HEK293 (cell line): Measurements from ENCODE around the gene CYP1B1.

Experiments used
- CTCF ChIA-PET: fragments of 350-600 bp; formaldehyde crosslinking; extraction: SDS; loops from one replicate; lab custom pipeline; 2021; ENCODE audit warnings: antibody characterized with exemption; lab: Yijun Ruan, JAX
- POLR2A ChIA-PET: fragments of 300-600 bp; formaldehyde crosslinking; extraction: SDS; loops from one replicate; lab custom pipeline; 2020; ENCODE audit warnings: antibody characterized with exemption, inconsistent platforms; lab: Yijun Ruan, JAX
- H3K27ac ChIP-seq: fragments of 200-500 bp; sonication (Bioruptor generic); 2 replicates; pipeline ENCODE4 v1.5.1; 2014; ENCODE audit warnings: low read depth, low read length, control low read depth, inconsistent platforms; ENCODE audit errors: extremely low read depth
- H3K36me3 ChIP-seq, 2 experiments: fragments of 200-500 bp in 1 of 2; sonication (Bioruptor generic) in 1 of 2; 1 replicate in 1 of 2; 2 replicates in 1 of 2; pipeline ENCODE4 v1.5.1; 2014 to 2017; ENCODE audit warnings: inconsistent platforms in 2 of 2, low read length in 2 of 2; ENCODE audit not compliant: control insufficient read depth in 2 of 2, insufficient read depth in 1 of 2
- H3K4me1 ChIP-seq: fragments of 200-500 bp; sonication (Bioruptor generic); 2 replicates; pipeline ENCODE4 v1.5.1; 2014; ENCODE audit warnings: mild to moderate bottlenecking, low read length, inconsistent platforms; ENCODE audit not compliant: control insufficient read depth, insufficient read depth
- H3K4me3 ChIP-seq: 2 replicates; pipeline ENCODE4 v1.5.1; 2011; ENCODE audit warnings: low read depth, mild to moderate bottlenecking, control low read depth, low read length, moderate library complexity
- H3K9me3 ChIP-seq: fragments of 200-500 bp; sonication (Bioruptor generic); 2 replicates; pipeline ENCODE4 v1.5.1; 2014; ENCODE audit warnings: low read depth, low read length, inconsistent platforms; ENCODE audit not compliant: control insufficient read depth, insufficient read depth
- BCL11A ChIP-seq: fragments of 450-650 bp; formaldehyde crosslinking; IDR thresholded peaks from 2 replicates; pipeline ENCODE4 v1.5.1; 2016; ENCODE audit warnings: low read depth, missing biosample characterization, missing genetic modification characterization
- GLI4 ChIP-seq: fragments of 450-650 bp; formaldehyde crosslinking; IDR thresholded peaks from 2 replicates; pipeline ENCODE4 v1.5.1; 2016; ENCODE audit warnings: missing biosample characterization, missing genetic modification characterization
- IKZF3 ChIP-seq: fragments of 450-650 bp; IDR thresholded peaks from 2 replicates; pipeline ENCODE4 v1.5.0; 2018; ENCODE audit warnings: missing biosample characterization, mild to moderate bottlenecking, missing genetic modification characterization, moderate library complexity
- ZEB2 ChIP-seq: fragments of 450-650 bp; formaldehyde crosslinking; IDR thresholded peaks from 2 replicates; pipeline ENCODE4 v1.5.1; 2016; ENCODE audit warnings: missing biosample characterization, missing genetic modification characterization
- ZNF223 ChIP-seq: fragments of 450-650 bp; formaldehyde crosslinking; IDR thresholded peaks from 2 replicates; pipeline ENCODE4 v1.5.1; 2016; ENCODE audit warnings: missing biosample characterization, missing genetic modification characterization
- ZNF239 ChIP-seq: fragments of 450-650 bp; formaldehyde crosslinking; IDR thresholded peaks from 2 replicates; pipeline ENCODE4 v1.5.1; 2016; ENCODE audit warnings: missing biosample characterization, missing genetic modification characterization
- ZNF341 ChIP-seq: fragments of 450-650 bp; formaldehyde crosslinking; IDR thresholded peaks from 2 replicates; pipeline ENCODE4; 2016; ENCODE audit warnings: low read depth, missing biosample characterization, missing genetic modification characterization
- ZNF391 ChIP-seq: fragments of 450-650 bp; formaldehyde crosslinking; IDR thresholded peaks from 2 replicates; pipeline ENCODE4 v1.5.1; 2016; ENCODE audit warnings: low read depth, missing biosample characterization, missing genetic modification characterization, borderline replicate concordance
- ZNF473 ChIP-seq: fragments of 450-650 bp; formaldehyde crosslinking; IDR thresholded peaks from 2 replicates; pipeline ENCODE4 v1.5.1; 2017; ENCODE audit warnings: missing biosample characterization, missing genetic modification characterization
- ZNF48 ChIP-seq: fragments of 450-650 bp; formaldehyde crosslinking; IDR thresholded peaks from 2 replicates; pipeline ENCODE4 v1.5.1; 2016; ENCODE audit warnings: missing biosample characterization, missing genetic modification characterization
- ZNF530 ChIP-seq: fragments of 450-650 bp; formaldehyde crosslinking; IDR thresholded peaks from 2 replicates; pipeline ENCODE4 v1.5.1; 2016; ENCODE audit warnings: low read depth, missing biosample characterization, missing genetic modification characterization
- ZNF621 ChIP-seq: fragments of 450-650 bp; formaldehyde crosslinking; IDR thresholded peaks from 2 replicates; pipeline ENCODE4 v1.5.1; 2017; ENCODE audit warnings: missing biosample characterization, missing genetic modification characterization
- ZNF664 ChIP-seq: fragments of 450-650 bp; formaldehyde crosslinking; IDR thresholded peaks from 2 replicates; pipeline ENCODE4 v1.5.1; 2016; ENCODE audit warnings: missing biosample characterization, missing genetic modification characterization
- ZSCAN23 ChIP-seq: fragments of 450-650 bp; formaldehyde crosslinking; IDR thresholded peaks from 2 replicates; pipeline ENCODE4 v1.5.1; 2016; ENCODE audit warnings: missing biosample characterization, missing genetic modification characterization
- TF ChIP-seq, protein P1 (sequence below): fragments of 450-650 bp; formaldehyde crosslinking; IDR thresholded peaks from 2 replicates; pipeline ENCODE4; 2016; ENCODE audit warnings: missing biosample characterization, missing genetic modification characterization
- TF ChIP-seq, protein P2 (sequence below): fragments of 450-650 bp; formaldehyde crosslinking; IDR thresholded peaks from 2 replicates; pipeline ENCODE4 v1.5.1; 2017; ENCODE audit warnings: missing biosample characterization, missing genetic modification characterization
- TF ChIP-seq, protein P3 (sequence below): fragments of 450-650 bp; formaldehyde crosslinking; IDR thresholded peaks from 2 replicates; pipeline ENCODE4 v1.5.1; 2016; ENCODE audit warnings: missing biosample characterization, missing genetic modification characterization
- TF ChIP-seq, protein P4 (sequence below): fragments of 450-650 bp; formaldehyde crosslinking; IDR thresholded peaks from 2 replicates; pipeline ENCODE4 v1.5.1; 2016; ENCODE audit warnings: missing biosample characterization, missing genetic modification characterization, low read depth

Gene CYP1B1

DNA sequence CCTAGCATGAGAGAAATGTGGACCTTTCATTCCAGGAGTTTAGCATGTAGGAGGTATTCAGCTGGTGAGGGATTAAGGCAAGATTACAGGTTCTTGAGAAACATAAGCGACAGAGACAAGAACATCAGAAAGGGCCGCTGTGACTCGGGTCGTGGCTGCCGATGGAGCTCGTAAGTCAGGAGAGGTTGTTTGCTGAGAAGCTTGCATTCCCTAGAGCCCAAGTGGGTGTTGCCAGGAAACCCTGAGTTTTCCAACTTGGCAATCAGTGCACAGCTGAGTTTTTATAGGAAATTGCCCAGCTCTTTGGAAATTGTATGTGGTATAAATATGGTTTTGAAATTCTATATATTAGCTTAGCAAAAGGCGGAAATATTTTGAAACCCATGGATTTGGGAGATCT lies 46.4 kb upstream of the CYP1B1 start:
- H3K4me3 ChIP-seq = no peak overlapping the region
- CTCF ChIA-PET = interaction anchor here (0.5 to 0.9 kb wide), 2 partner anchors 8 to 154 kb away, joined by 3 to 4 read pairs; no protein-coding TSS in a partner anchor
- TF ChIP-seq, protein P1, sequence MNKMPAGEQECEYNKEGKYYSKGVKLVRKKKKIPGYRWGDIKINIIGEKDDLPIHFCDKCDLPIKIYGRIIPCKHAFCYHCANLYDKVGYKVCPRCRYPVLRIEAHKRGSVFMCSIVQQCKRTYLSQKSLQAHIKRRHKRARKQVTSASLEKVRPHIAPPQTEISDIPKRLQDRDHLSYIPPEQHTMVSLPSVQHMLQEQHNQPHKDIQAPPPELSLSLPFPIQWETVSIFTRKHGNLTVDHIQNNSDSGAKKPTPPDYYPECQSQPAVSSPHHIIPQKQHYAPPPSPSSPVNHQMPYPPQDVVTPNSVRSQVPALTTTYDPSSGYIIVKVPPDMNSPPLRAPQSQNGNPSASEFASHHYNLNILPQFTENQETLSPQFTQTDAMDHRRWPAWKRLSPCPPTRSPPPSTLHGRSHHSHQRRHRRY = no peak
- TF ChIP-seq ZNF341 (tag by site-specific recombination) = no peak
- TF ChIP-seq BCL11A (tag by site-specific recombination) = no peak
- TF ChIP-seq, protein P2, sequence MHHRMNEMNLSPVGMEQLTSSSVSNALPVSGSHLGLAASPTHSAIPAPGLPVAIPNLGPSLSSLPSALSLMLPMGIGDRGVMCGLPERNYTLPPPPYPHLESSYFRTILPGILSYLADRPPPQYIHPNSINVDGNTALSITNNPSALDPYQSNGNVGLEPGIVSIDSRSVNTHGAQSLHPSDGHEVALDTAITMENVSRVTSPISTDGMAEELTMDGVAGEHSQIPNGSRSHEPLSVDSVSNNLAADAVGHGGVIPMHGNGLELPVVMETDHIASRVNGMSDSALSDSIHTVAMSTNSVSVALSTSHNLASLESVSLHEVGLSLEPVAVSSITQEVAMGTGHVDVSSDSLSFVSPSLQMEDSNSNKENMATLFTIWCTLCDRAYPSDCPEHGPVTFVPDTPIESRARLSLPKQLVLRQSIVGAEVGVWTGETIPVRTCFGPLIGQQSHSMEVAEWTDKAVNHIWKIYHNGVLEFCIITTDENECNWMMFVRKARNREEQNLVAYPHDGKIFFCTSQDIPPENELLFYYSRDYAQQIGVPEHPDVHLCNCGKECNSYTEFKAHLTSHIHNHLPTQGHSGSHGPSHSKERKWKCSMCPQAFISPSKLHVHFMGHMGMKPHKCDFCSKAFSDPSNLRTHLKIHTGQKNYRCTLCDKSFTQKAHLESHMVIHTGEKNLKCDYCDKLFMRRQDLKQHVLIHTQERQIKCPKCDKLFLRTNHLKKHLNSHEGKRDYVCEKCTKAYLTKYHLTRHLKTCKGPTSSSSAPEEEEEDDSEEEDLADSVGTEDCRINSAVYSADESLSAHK (tag by site-specific recombination) = no peak
- TF ChIP-seq ZNF530 (tag by site-specific recombination) = no peak
- TF ChIP-seq, protein P3, sequence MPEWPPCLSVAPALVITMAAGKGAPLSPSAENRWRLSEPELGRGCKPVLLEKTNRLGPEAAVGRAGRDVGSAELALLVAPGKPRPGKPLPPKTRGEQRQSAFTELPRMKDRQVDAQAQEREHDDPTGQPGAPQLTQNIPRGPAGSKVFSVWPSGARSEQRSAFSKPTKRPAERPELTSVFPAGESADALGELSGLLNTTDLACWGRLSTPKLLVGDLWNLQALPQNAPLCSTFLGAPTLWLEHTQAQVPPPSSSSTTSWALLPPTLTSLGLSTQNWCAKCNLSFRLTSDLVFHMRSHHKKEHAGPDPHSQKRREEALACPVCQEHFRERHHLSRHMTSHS (tag by site-specific recombination) = no peak
- no peak for TF ChIP-seq IKZF3 (tag by site-specific recombination)
- TF ChIP-seq ZNF473 (tag by site-specific recombination) = no peak
- TF ChIP-seq ZNF223 = no peak
- TF ChIP-seq GLI4 (tag by site-specific recombination) = no peak
- TF ChIP-seq ZNF239 = no peak
- TF ChIP-seq ZNF621 = no peak
- no peak for TF ChIP-seq ZNF664
- no peak for TF ChIP-seq ZNF48 (tag by site-specific recombination)
- TF ChIP-seq ZNF391 (tag by site-specific recombination) = no peak
- TF ChIP-seq ZEB2 (tag by site-specific recombination) = no peak
- TF ChIP-seq, protein P4, sequence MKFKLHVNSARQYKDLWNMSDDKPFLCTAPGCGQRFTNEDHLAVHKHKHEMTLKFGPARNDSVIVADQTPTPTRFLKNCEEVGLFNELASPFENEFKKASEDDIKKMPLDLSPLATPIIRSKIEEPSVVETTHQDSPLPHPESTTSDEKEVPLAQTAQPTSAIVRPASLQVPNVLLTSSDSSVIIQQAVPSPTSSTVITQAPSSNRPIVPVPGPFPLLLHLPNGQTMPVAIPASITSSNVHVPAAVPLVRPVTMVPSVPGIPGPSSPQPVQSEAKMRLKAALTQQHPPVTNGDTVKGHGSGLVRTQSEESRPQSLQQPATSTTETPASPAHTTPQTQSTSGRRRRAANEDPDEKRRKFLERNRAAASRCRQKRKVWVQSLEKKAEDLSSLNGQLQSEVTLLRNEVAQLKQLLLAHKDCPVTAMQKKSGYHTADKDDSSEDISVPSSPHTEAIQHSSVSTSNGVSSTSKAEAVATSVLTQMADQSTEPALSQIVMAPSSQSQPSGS (tag by site-specific recombination) = no peak
- POLR2A ChIA-PET = no interaction called here
- H3K9me3 ChIP-seq = no peaks in the 10 kb centered on the region; the same call in 1 of the 2 replicates
- H3K4me1 ChIP-seq = no peaks in the 10 kb centered on the region
- no peak overlapping the region for H3K27ac ChIP-seq
- H3K36me3 ChIP-seq = no peaks in the 10 kb centered on the region

DNA sequence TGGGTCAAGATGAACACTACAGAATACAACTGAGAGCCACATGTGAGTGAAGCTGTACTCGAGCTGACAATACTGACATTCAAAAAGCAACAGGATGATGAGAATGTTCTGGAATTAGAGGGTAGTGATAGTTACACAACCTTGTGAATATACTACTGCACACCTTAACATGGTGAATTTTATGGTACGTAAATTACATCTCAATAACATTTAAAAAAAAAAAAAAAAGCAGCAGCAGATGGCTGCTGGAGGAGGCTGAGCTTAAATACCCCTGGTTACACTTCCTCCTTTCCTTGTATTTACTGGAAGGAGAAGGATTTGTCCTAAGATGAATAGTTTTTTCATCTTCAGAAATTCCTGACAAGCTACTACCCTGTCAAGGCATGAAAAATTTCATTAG lies 45.5 kb upstream of the CYP1B1 start:
- Histone ChIP-seq H3K4me3 (no peak overlapping the region), H3K36me3 (no peaks in the 10 kb centered on the region), H3K9me3 (no peaks in the 10 kb centered on the region; the same call in 1 of the 2 replicates), H3K27ac (no peak overlapping the region), H3K4me1 (no peaks in the 10 kb centered on the region)
- CTCF ChIA-PET = interaction anchor here (0.8 to 1.1 kb wide), 2 partner anchors 27 to 131 kb away, joined by 3 read pairs; no protein-coding TSS in a partner anchor
- no peak for TF ChIP-seq ZSCAN23 (tag by site-specific recombination)
- POLR2A ChIA-PET = interaction anchor here (1.3 kb wide), 1 partner anchor 45 kb away, joined by 3 read pairs; the partner anchor contains the start of gene CYP1B1
